Gastroesophageal sphincter (tissue), 3 donors: ENCODE results near the gene TROAP.
"Not testable (repeated sequence)": the region's sequence is repeated elsewhere in the genome, so short reads cannot be mapped to it uniquely, and the experiment has no call there.

Experiments used
- POLR2A ChIP-seq, 2 donors: fragments of 450-650 bp; IDR thresholded peaks; one replicate each; pipeline ENCODE4 v1.6.1; 2017; ENCODE audit warnings: antibody characterized with exemption in 2 of 2, mild to moderate bottlenecking in 2 of 2, moderate library complexity in 1 of 2
- POLR2AphosphoS5 ChIP-seq: sonication (generic); formaldehyde crosslinking; IDR thresholded peaks from one replicate; pipeline ENCODE4 v1.6.1; 2017; ENCODE audit warnings: antibody characterized with exemption
- TF ChIP-seq, protein P1 (sequence below), 4 experiments: fragments of 200-600 bp in 2 of 4; fragments of 450-650 bp in 2 of 4; sonication (generic) in 1 of 4; IDR thresholded peaks; one replicate each; pipeline ENCODE4 v1.5.1; 2017 to 2019; ENCODE audit warnings: antibody characterized with exemption in 4 of 4, mild to moderate bottlenecking in 2 of 4, moderate library complexity in 2 of 4

DNA sequence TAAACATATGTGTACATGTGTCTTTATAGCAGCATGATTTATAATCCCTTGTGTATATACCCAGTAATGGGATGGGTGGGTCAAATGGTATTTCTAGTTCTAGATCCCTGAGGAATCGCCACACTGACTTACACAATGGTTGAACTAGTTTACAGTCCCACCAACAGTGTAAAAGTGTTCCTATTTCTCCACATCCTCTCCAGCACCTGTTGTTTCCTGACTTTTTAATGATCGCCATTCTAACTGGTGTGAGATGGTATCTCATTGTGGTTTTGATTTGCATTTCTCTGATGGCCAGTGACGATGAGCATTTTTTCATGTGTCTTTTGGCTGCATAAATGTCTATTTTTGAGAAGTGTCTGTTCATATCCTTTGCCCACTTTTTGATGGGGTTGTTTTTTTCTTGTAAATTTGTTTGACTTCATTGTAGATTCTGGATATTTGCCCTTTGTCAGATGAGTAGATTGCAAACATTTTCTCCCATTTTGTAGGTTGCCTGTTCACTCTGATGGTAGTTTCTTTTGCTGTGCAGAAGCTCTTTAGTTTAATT lies 12.5 kb upstream of the TROAP start:
- TF ChIP-seq, protein P1, sequence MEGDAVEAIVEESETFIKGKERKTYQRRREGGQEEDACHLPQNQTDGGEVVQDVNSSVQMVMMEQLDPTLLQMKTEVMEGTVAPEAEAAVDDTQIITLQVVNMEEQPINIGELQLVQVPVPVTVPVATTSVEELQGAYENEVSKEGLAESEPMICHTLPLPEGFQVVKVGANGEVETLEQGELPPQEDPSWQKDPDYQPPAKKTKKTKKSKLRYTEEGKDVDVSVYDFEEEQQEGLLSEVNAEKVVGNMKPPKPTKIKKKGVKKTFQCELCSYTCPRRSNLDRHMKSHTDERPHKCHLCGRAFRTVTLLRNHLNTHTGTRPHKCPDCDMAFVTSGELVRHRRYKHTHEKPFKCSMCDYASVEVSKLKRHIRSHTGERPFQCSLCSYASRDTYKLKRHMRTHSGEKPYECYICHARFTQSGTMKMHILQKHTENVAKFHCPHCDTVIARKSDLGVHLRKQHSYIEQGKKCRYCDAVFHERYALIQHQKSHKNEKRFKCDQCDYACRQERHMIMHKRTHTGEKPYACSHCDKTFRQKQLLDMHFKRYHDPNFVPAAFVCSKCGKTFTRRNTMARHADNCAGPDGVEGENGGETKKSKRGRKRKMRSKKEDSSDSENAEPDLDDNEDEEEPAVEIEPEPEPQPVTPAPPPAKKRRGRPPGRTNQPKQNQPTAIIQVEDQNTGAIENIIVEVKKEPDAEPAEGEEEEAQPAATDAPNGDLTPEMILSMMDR (IDR thresholded peaks at IDR 0.05) = not testable (repeated sequence)
- not testable (repeated sequence) for TF ChIP-seq POLR2A (IDR thresholded peaks at IDR 0.05); POLR2AphosphoS5
